BE2C (cell line): Measurements from ENCODE around the gene CRYBG2.
"Not testable (repeated sequence)": the region's sequence is repeated elsewhere in the genome, so short reads cannot be mapped to it uniquely, and the experiment has no call there.

Experiments
- DNase-seq: peaks from one replicate; pipeline ENCODE4 v3.0.0-alpha.2; 2020
- H3K27me3 ChIP-seq: fragments of 250-450 bp; sonication (Bioruptor Pico); 2 replicates; pipeline ENCODE4 v1.5.1; 2020; ENCODE audit warnings: mild to moderate bottlenecking
- H3K36me3 ChIP-seq: fragments of 250-450 bp; sonication (Bioruptor Pico); 2 replicates; pipeline ENCODE4 v1.5.1; 2020; ENCODE audit warnings: mild to moderate bottlenecking
- H3K4me1 ChIP-seq: fragments of 250-450 bp; sonication (Bioruptor Pico); 2 replicates; pipeline ENCODE4 v1.5.1; 2020
- H3K4me3 ChIP-seq: 2 replicates; pipeline ENCODE4 v1.5.1; 2011; ENCODE audit warnings: low read depth, low read length
- H3K9me3 ChIP-seq: fragments of 250-450 bp; sonication (Bioruptor Pico); 2 replicates; pipeline ENCODE4 v1.5.1; 2020
- TF ChIP-seq, protein P1 (sequence below): IDR thresholded peaks from 2 replicates; pipeline ENCODE4 v1.5.1; 2012; ENCODE audit warnings: mild to moderate bottlenecking, low read depth, low read length

Gene CRYBG2

DNA sequence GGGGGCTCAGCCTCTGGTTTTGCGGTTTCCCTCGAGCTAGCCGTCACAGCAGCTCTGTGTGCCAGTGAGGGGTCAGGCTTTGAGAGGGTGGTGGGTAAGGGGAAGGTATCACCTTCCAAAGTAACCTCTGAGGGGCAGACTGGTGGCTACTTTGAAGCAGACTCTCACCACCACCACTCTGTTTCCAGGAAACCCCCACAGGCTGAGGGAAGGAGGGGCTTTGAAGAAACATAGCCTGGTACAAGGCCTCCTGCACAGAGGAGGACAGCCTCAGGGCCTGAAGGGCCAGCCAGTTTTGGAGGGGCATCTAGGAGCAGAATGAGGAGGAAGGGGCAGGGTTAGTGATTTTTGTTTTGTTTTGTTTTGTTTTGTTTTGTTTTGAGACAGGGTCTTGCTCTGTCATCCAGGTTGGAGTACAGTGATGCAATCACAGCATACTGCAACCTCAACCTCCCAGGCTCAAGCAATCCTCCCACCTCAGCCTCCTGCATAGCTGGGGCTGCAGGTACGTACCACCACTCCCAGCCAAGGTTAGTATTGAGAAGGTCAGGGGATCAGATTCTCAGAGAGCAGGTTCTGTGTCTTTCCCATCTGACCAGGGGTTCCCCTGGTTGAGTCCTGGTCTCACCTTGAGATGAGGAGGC is 35.8 kb upstream of the CRYBG2 start:
- Histone ChIP-seq H3K4me3 (no peak overlapping the region), H3K9me3 (no peaks in the 10 kb centered on the region), H3K4me1 (no peaks in the 10 kb centered on the region), H3K36me3 (no peaks in the 10 kb centered on the region), H3K27me3 (no peaks in the 10 kb centered on the region)
- no peak for DNase-seq
- TF ChIP-seq, protein P1, sequence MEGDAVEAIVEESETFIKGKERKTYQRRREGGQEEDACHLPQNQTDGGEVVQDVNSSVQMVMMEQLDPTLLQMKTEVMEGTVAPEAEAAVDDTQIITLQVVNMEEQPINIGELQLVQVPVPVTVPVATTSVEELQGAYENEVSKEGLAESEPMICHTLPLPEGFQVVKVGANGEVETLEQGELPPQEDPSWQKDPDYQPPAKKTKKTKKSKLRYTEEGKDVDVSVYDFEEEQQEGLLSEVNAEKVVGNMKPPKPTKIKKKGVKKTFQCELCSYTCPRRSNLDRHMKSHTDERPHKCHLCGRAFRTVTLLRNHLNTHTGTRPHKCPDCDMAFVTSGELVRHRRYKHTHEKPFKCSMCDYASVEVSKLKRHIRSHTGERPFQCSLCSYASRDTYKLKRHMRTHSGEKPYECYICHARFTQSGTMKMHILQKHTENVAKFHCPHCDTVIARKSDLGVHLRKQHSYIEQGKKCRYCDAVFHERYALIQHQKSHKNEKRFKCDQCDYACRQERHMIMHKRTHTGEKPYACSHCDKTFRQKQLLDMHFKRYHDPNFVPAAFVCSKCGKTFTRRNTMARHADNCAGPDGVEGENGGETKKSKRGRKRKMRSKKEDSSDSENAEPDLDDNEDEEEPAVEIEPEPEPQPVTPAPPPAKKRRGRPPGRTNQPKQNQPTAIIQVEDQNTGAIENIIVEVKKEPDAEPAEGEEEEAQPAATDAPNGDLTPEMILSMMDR, result no peak

GRCh38 chr1:26388791-26389445 is 35.0 kb upstream of the CRYBG2 start:
- Histone ChIP-seq H3K27me3 (no peaks in the 10 kb centered on the region), H3K36me3 (no peaks in the 10 kb centered on the region), H3K9me3 (no peaks in the 10 kb centered on the region), H3K4me3 (no peak overlapping the region), H3K4me1 (no peaks in the 10 kb centered on the region)
- no peak for DNase-seq
- TF ChIP-seq, protein P1, result no peak

DNA sequence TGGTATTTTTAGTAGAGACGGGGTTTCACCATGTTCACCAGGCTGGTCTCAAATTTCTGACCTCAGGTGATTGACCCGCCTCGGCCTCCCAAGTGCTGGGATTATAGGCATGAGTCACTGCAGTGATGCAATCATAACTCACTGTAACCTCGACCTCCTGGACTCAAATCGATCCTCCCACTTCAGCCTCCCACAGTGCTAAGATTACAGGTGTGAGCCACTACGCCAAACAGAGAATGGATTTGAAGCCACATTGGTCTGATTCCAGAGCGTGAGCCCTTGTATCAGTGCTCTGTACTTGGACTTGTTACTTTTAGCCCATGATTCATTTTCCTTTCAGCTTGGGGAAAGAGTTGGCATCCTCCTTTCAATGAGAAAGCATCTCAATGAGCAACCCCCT is 33.5 kb upstream of the CRYBG2 start:
- H3K27me3 ChIP-seq, result no peaks in the 10 kb centered on the region
- H3K4me3 ChIP-seq, result no peak overlapping the region
- no peaks in the 10 kb centered on the region for H3K36me3 ChIP-seq
- H3K9me3 ChIP-seq, result no peaks in the 10 kb centered on the region
- TF ChIP-seq, protein P1, result no peak
- H3K4me1 ChIP-seq, result no peaks in the 10 kb centered on the region
- DNase-seq, result no peak

DNA sequence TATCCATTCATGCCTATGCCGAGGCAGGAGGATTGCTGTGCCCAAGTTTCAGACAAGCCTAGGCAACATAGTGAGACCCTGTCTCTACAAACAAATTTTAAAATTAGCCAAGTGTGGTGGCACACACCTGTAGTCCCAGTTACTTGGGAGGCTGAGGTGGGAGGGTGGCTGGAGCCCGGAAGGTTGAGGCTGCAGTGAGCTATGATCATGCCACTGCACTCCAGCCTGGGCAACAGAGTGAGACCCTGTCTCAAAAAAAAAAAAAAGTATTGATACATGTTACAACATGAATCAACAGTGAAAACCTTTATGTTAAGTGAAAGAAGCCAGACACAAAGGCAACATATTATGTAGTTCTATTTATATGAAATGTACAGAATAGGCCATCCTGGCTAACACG is 31.1 kb upstream of the CRYBG2 start:
- not testable (repeated sequence) for H3K4me3 ChIP-seq, H3K9me3 ChIP-seq, H3K36me3 ChIP-seq, H3K27me3 ChIP-seq, DNase-seq, H3K4me1 ChIP-seq

- Histone ChIP-seq H3K4me3 (no peak overlapping the region), H3K27me3 (no peaks in the 10 kb centered on the region), H3K9me3 (no peaks in the 10 kb centered on the region), H3K36me3 (no peaks in the 10 kb centered on the region), H3K4me1 (no peaks in the 10 kb centered on the region)
- DNase-seq, result no peak
- TF ChIP-seq, protein P1, result no peak
These were observed 30.1 kb upstream of the CRYBG2 start for GRCh38 chr1:26384076-26384475.

DNA sequence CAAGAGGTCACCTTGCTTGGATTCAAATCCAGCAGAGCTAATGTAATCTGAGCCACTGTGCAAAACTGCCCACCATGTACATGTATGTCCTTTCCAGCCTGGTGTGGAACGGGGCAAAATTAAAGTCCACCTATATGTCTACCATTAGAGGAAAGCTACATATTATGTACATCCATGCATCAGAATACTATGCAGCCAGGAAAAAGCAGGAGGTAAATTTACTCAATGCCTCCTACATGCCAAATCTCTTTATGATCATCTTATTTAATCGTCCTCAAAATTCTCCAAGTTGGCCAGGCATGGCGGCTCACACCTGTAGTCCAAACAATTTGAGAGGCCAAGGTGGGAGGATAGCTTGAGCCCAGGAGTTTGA is 24.9 kb upstream of the CRYBG2 start:
- DNase-seq, result no peak
- H3K4me3 ChIP-seq, result no peak overlapping the region
- H3K9me3 ChIP-seq, result no peaks in the 10 kb centered on the region
- TF ChIP-seq, protein P1, result no peak
- H3K4me1 ChIP-seq, result no peaks in the 10 kb centered on the region
- no peaks in the 10 kb centered on the region for H3K27me3 ChIP-seq
- no peaks in the 10 kb centered on the region for H3K36me3 ChIP-seq
